GM12872 (cell line): ENCODE data around the gene C1S.
A peak's percentile ranks its signal among the peaks of the same experiment; 100 is the strongest.

Experiments used
- CTCF ChIP-seq: IDR thresholded peaks from 3 replicates; pipeline ENCODE4 v1.5.1; 2011; ENCODE audit warnings: low read depth, mild to moderate bottlenecking, low read length, moderate library complexity; ENCODE audit not compliant: insufficient read depth

C1S gene

GRCh38 chr12:7060353-7060954 lies at the start of gene C1S:
C1S (plus strand) TSS chr12:7060718; CDS start chr12:7061913, 1,195 bp downstream.
- no peak for TF ChIP-seq CTCF

GRCh38 chr12:7012024-7012607 lies 48.4 kb upstream of the C1S start:
- no peak for TF ChIP-seq CTCF

GRCh38 chr12:7013101-7013500 lies 47.4 kb upstream of the C1S start:
- no peak for TF ChIP-seq CTCF

GRCh38 chr12:7015555-7016370 lies 44.8 kb upstream of the C1S start:
- TF ChIP-seq CTCF, result no peak

GRCh38 chr12:7016958-7017571 lies 43.5 kb upstream of the C1S start:
- TF ChIP-seq CTCF, result no peak

- TF ChIP-seq CTCF, result 0 out of 3 replicates have a peak, but pooled peaks have one; percentile 5
Observed at GRCh38 chr12:7017870-7018349, 42.6 kb upstream of the C1S start.

GRCh38 chr12:7018350-7019042 lies 42.0 kb upstream of the C1S start, which contains the start of gene LPCAT3:
LPCAT3 (minus strand) TSS chr12:7018476; CDS start chr12:7018424, 52 bp downstream.
- TF ChIP-seq CTCF, result peak; percentile 82
